GM13976 (cell line): Measurements from ENCODE around the gene SNAP23.

ENCODE experiments used
- DNase-seq: peaks from one replicate; pipeline ENCODE4 v3.0.0; 2012; ENCODE audit warnings: low spot score
- CTCF ChIP-seq: IDR thresholded peaks from 2 replicates; pipeline ENCODE4 v1.5.1; 2012; ENCODE audit warnings: borderline replicate concordance, mild to moderate bottlenecking; ENCODE audit not compliant: insufficient read depth; ENCODE audit errors: extremely low read depth, missing control alignments, control extremely low read depth
- in situ Hi-C: fragments of 300-500 bp; cut with MboI; formaldehyde crosslinking; loops from one replicate; pipeline ENCODE4 v1.12.0; 2022; ENCODE audit warnings: low sequenced_read_pairs, mixed read lengths, inconsistent platforms; ENCODE audit not compliant: unreplicated experiment

SNAP23 gene

GRCh38 chr15:42576776-42577175 lies 81.3 kb downstream of the SNAP23 start:
- DNase-seq: peak; percentile 51
- in situ Hi-C loops: no loop called here
- TF ChIP-seq CTCF: no peak

- peak; percentile 36 for DNase-seq
- in situ Hi-C loops: no loop called here
- no peak for TF ChIP-seq CTCF
Measured at GRCh38 chr15:42577514-42578031, 82.1 kb downstream of the SNAP23 start.

- in situ Hi-C loops: no loop called here
- no peak for TF ChIP-seq CTCF
Measured at GRCh38 chr15:42578984-42579537, 83.6 kb downstream of the SNAP23 start.

GRCh38 chr15:42581272-42581730 lies 85.9 kb downstream of the SNAP23 start:
- in situ Hi-C loops: no loop called here
- no peak for TF ChIP-seq CTCF
- DNase-seq: peak; percentile 81

More at GRCh38 chr15:42578984-42579537, 83.6 kb downstream of the SNAP23 start:
- no peak for DNase-seq
